Lower lobe of right lung (tissue), 2 donors: ENCODE results near the gene BID. TPM values are rescaled to one million over a fixed set of nuclear protein-coding genes. Genes with fewer than 3 reads are reported as not detected.

Experiments used
- ATAC-seq, 2 donors: fragments of 200-7000 bp; cut with Tn5 transposase; one replicate each; pipeline ENCODE4 v1.9.1; 2020 to 2022; ENCODE audit warnings: mild to moderate bottlenecking in 2 of 2, moderate library complexity in 2 of 2
- DNase-seq: peaks from one replicate; pipeline ENCODE4 v3.0.0-alpha.2; 2020
- H3K27ac ChIP-seq: fragments of 200-600 bp; one replicate; pipeline ENCODE4 v1.8.0; 2022
- H3K27me3 ChIP-seq: fragments of 200-600 bp; one replicate; pipeline ENCODE4 v1.8.0; 2022; ENCODE audit warnings: low read depth
- H3K36me3 ChIP-seq: fragments of 200-600 bp; one replicate; pipeline ENCODE4 v1.8.0; 2022; ENCODE audit warnings: mild to moderate bottlenecking
- H3K4me1 ChIP-seq: fragments of 200-600 bp; one replicate; pipeline ENCODE4 v1.8.0; 2022
- H3K4me3 ChIP-seq: fragments of 200-600 bp; one replicate; pipeline ENCODE4 v1.8.0; 2022; ENCODE audit warnings: mild to moderate bottlenecking
- H3K9me3 ChIP-seq: fragments of 200-600 bp; one replicate; pipeline ENCODE4 v1.8.0; 2022
- CTCF ChIP-seq: fragments of 200-600 bp; IDR thresholded peaks from one replicate; pipeline ENCODE4 v1.8.0; 2022; ENCODE audit warnings: antibody characterized with exemption, mild to moderate bottlenecking
- intact Hi-C: fragments of 100-400 bp; cut with DNase I; formaldehyde crosslinking; loops from one replicate; pipeline ENCODE4 v1.11.0; 2022
- total RNA-seq: library from RNA; stranded (reverse); fragmentation: NEBNext Ultra II Directional; extraction: Animal tissue kit (Norgen Biotek cat#: 25700); gene quantifications from one replicate; pipeline ENCODE4 v1.2.1, GENCODE V29; 2021
- donor health status: DM: no; HTN: yes; CAD: no; lungs with severe emphysema.

BID gene
- total RNA-seq, 1 donor from 2014 or later, result 34.3 TPM

GRCh38 chr22:17789379-17790200, 15.3 kb upstream of the BID start:
- ATAC-seq, result no peak
- intact Hi-C loops, result no loop called here
- no peak for DNase-seq
- Histone ChIP-seq H3K36me3 (peaks cover 19% of the 10 kb centered on the region), H3K27ac (no peak overlapping the region), H3K4me1 (peaks cover 10% of the 10 kb centered on the region), H3K27me3 (no peaks in the 10 kb centered on the region), H3K4me3 (no peak overlapping the region), H3K9me3 (no peaks in the 10 kb centered on the region)
- TF ChIP-seq CTCF, result no peak

DNA sequence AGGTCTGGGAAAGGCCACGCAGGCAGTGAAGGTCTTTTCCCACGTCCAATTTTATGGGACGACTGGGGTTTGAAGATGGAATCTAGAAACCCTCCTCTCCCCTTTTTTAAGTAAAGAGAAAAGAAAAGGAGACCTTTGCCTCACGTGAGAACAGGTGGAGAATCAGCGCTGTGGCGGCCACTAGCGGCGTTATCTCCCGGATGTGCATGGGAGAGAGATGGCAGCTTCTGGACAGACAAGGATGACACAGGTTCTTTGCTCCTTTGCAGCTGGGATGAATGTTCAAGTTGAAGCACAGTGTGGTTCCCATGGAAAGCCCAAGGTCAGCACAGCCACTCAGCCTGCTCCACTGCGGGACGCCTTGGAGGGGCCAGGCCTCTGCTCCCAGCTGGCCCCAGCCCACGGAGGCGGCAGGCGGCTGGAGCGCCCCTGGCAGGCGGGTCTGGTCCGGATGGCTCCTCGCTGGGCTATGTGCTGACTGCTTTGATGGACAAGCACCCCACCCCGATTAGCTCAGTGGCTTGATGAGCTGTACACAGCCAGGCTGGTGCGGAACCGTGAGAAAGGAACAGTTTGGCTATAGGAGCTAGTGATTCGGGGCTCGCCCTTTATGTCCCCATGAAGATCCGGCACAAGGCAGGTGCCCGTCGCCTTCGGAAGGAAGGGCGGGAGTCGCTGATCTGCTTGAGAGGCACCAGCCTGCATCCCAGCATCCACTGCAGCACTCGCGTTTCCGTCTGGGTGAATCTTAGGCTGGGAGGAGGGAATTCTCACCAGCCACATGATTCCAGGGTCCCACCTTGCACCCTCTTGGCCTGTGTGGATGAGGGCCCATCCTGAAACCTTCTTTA, 14.5 kb upstream of the BID start:
- DNase-seq, result no peak
- TF ChIP-seq CTCF, result no peak

DNA sequence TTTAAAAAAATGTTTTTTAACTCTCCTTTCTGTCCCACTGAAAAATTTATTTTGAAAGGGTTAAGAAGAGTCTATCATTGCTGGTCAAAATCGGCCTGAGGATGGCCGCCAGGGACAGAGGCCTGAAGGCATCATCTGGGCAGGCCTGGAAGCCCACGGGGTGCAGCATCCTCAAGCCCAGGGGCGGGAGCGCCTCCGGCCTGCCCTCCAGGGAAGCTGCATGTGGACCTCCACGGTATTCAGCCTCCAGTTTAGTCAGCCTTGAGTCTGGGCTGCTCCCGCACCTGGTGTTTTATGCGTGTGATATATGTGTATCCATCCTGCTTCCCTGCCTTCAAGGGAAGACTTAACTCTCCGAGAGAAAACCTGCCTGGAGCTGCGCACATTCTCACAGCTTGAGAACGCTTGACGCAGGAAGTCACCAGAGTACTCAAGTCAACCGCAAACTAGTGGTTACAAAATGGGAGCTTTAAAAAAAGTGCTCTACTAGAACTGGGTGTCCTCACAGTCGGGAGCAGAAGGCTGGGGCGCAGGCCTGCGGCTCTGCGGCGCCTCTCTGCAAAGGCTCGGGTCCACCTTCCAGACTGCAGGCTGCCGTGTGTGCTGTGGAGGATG, 13.6 kb upstream of the BID start:
- Histone ChIP-seq H3K36me3 (peaks cover 19% of the 10 kb centered on the region), H3K4me3 (no peak overlapping the region), H3K9me3 (no peaks in the 10 kb centered on the region), H3K27ac (peak overlapping the region; percentile 75), H3K4me1 (peaks cover 10% of the 10 kb centered on the region), H3K27me3 (no peaks in the 10 kb centered on the region)
- no peak for TF ChIP-seq CTCF
- ATAC-seq (no peak), DNase-seq (no peak)
- intact Hi-C loops, result no loop called here

More for the DNA sequence above, 14.5 kb upstream of the BID start:
- Histone ChIP-seq H3K4me1 (peaks cover 10% of the 10 kb centered on the region), H3K9me3 (no peaks in the 10 kb centered on the region), H3K36me3 (peaks cover 19% of the 10 kb centered on the region), H3K27me3 (no peaks in the 10 kb centered on the region), H3K27ac (no peak overlapping the region), H3K4me3 (no peak overlapping the region)
- intact Hi-C loops, result no loop called here
- no peak for ATAC-seq

DNA sequence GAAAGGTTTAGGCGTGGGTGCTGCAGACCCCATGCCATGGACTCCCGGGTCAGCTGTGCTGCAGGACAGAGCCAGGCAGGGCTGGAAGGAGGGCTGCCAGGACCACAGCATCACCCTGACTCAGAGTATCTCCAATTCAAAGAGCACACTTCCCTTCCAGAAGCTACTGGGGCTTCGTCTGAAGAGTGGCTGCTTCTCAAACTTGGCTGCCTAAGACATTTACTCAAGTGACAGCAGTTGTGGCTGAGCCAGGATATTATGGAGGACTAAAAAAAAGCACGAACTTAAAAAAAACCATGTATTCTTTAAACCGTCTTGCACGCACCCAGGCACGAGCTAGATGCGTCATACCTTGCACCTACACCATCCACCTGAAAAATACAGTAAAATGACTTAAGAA, 13.0 kb upstream of the BID start:
- Histone ChIP-seq H3K27ac (peak overlapping the region; percentile 75), H3K4me3 (no peak overlapping the region), H3K36me3 (peaks cover 19% of the 10 kb centered on the region), H3K9me3 (no peaks in the 10 kb centered on the region), H3K4me1 (peaks cover 10% of the 10 kb centered on the region), H3K27me3 (no peaks in the 10 kb centered on the region)
- ATAC-seq (no peak), DNase-seq (no peak)
- TF ChIP-seq CTCF, result no peak
- intact Hi-C loops, result no loop called here

GRCh38 chr22:17786435-17787161, 12.3 kb upstream of the BID start:
- H3K4me3 ChIP-seq, result no peak overlapping the region
- ATAC-seq (peak; percentile 35 to 45), DNase-seq (peak; percentile 54)
- H3K27ac ChIP-seq, result peak overlapping the region; percentile 75
- TF ChIP-seq CTCF, result peak; percentile 9
- H3K4me1 ChIP-seq, result peaks cover 17% of the 10 kb centered on the region
- intact Hi-C loops, result no loop called here
- H3K9me3 ChIP-seq, result no peaks in the 10 kb centered on the region
- H3K27me3 ChIP-seq, result peaks cover 4% of the 10 kb centered on the region
- peaks cover 19% of the 10 kb centered on the region for H3K36me3 ChIP-seq
